H1 (cell line): ENCODE results near the gene EPHA4. TPM values are rescaled to one million over a fixed set of nuclear protein-coding genes. Genes with fewer than 3 reads are reported as not detected.

Experiments
- CTCF ChIA-PET: fragments of 300-600 bp; sonication (Branson Sonifier 250); formaldehyde crosslinking; loops from one replicate; lab custom pipeline; 2021; ENCODE audit not compliant: partially characterized antibody; lab: Charles Lee
- POLR2A ChIA-PET: fragments of 300-600 bp; sonication (Branson Sonifier 250); formaldehyde crosslinking; loops from one replicate; lab custom pipeline; 2021; ENCODE audit warnings: inconsistent platforms; ENCODE audit not compliant: partially characterized antibody; lab: Charles Lee
- DNase-seq, 2 experiments: peaks; one replicate each; pipeline versions ENCODE4 v3.0.0 to v3.0.0-alpha.2; 2010 to 2022; ENCODE audit warnings: low spot score in 2 of 2, low read depth in 1 of 2, mixed read lengths in 1 of 2
- FAIRE-seq: peaks from 2 replicates; lab custom pipeline; 2011; peaks lifted over from hg19 to GRCh38; lab: Jason Lieb, UNC
- H2AFZ ChIP-seq: 2 replicates; pipeline ENCODE4 v1.8.1; 2012; ENCODE audit warnings: low read length, inconsistent platforms
- H2AK5ac ChIP-seq: 2 replicates; pipeline ENCODE4 v1.6.1; 2013; ENCODE audit warnings: low read depth, low read length
- H2BK120ac ChIP-seq: replicated peaks from 2 replicates; pipeline ENCODE3; 2013; ENCODE audit warnings: low read depth, low read length, inconsistent platforms
- H2BK12ac ChIP-seq: 2 replicates; pipeline ENCODE4 v1.6.1; 2013; ENCODE audit warnings: low read depth, low read length
- H2BK15ac ChIP-seq: 2 replicates; pipeline ENCODE4 v1.6.1; 2013; ENCODE audit warnings: low read length
- H2BK20ac ChIP-seq: 2 replicates; pipeline ENCODE4 v1.6.1; 2013; ENCODE audit warnings: low read length
- H2BK5ac ChIP-seq: 2 replicates; pipeline ENCODE4 v1.6.1; 2013; ENCODE audit warnings: low read depth, low read length
- H3K14ac ChIP-seq: 2 replicates; pipeline ENCODE4 v1.6.1; 2013; ENCODE audit warnings: inconsistent platforms; ENCODE audit not compliant: insufficient read length
- H3K18ac ChIP-seq: 2 replicates; pipeline ENCODE4 v1.6.1; 2013; ENCODE audit warnings: low read length; ENCODE audit errors: extremely low read depth
- H3K23ac ChIP-seq: 2 replicates; pipeline ENCODE4 v1.6.1; 2013; ENCODE audit warnings: inconsistent platforms; ENCODE audit not compliant: insufficient read length
- H3K23me2 ChIP-seq: 2 replicates; pipeline ENCODE4 v1.6.1; 2013; ENCODE audit warnings: low read depth, low read length
- H3K27ac ChIP-seq: 2 replicates; pipeline ENCODE4 v1.6.1; 2011; ENCODE audit warnings: low read depth, low read length, inconsistent platforms
- H3K27me3 ChIP-seq, 4 experiments: replicated peaks in 1 of 4; 1 replicate in 1 of 4; 2 replicates in 3 of 4; pipeline versions ENCODE4 v1.6.1 to v1.8.1; 2011 to 2013; ENCODE audit warnings: low read length in 3 of 4, mild to moderate bottlenecking in 3 of 4, inconsistent platforms in 2 of 4, mixed read lengths in 2 of 4, moderate library complexity in 1 of 4; ENCODE audit not compliant: control insufficient read depth in 3 of 4, insufficient read depth in 3 of 4; ENCODE audit errors: extremely low read depth in 1 of 4
- H3K36me3 ChIP-seq, 4 experiments: 2 replicates each; pipeline versions ENCODE4 v1.6.1 to v1.8.1; 2011 to 2013; ENCODE audit warnings: mild to moderate bottlenecking in 4 of 4, low read length in 3 of 4, moderate library complexity in 2 of 4, control low read depth in 1 of 4, inconsistent platforms in 1 of 4; ENCODE audit not compliant: insufficient read depth in 4 of 4, control insufficient read depth in 2 of 4
- H3K4ac ChIP-seq: replicated peaks from 2 replicates; pipeline ENCODE3; 2013; ENCODE audit warnings: low read length, low read depth, mixed read lengths, inconsistent platforms; ENCODE audit not compliant: insufficient read length
- H3K4me1 ChIP-seq, 4 experiments: replicated peaks in 1 of 4; 1 replicate in 1 of 4; 2 replicates in 3 of 4; pipeline versions ENCODE4 v1.6.1 to v1.8.1; 2011 to 2013; ENCODE audit warnings: low read length in 3 of 4, inconsistent platforms in 2 of 4, mixed read lengths in 1 of 4; ENCODE audit not compliant: insufficient read depth in 4 of 4, control insufficient read depth in 3 of 4
- H3K4me2 ChIP-seq, 2 experiments: 2 replicates each; pipeline versions ENCODE4 v1.6.1 to v1.8.1; 2011 to 2013; ENCODE audit warnings: low read depth in 2 of 2, low read length in 2 of 2, control low read depth in 1 of 2, inconsistent platforms in 1 of 2, mild to moderate bottlenecking in 1 of 2; ENCODE audit not compliant: insufficient read depth in 1 of 2
- H3K4me3 ChIP-seq, 4 experiments: fragments of 200-600, 300-600 bp in 1 of 4; sonication (generic), shearing (Covaris generic), sonication (Bioruptor Twin) in 1 of 4; 2 replicates each; pipeline versions ENCODE4 v1.5.1 to v1.8.1; 2011 to 2016; ENCODE audit warnings: low read length in 4 of 4, low read depth in 3 of 4, control low read depth in 2 of 4, inconsistent platforms in 2 of 4, mild to moderate bottlenecking in 2 of 4, mixed read lengths in 1 of 4, moderate library complexity in 1 of 4; ENCODE audit not compliant: insufficient read depth in 2 of 4; ENCODE audit errors: extremely low read depth in 1 of 4
- H3K56ac ChIP-seq: replicated peaks from 2 replicates; pipeline ENCODE3; 2013; ENCODE audit warnings: low read depth, mild to moderate bottlenecking, mixed read lengths, low read length, inconsistent platforms; ENCODE audit not compliant: insufficient read length
- H3K79me1 ChIP-seq: 2 replicates; pipeline ENCODE4 v1.6.1; 2013; ENCODE audit warnings: low read depth, low read length, control low read depth
- H3K79me2 ChIP-seq, 2 experiments: 2 replicates each; pipeline versions ENCODE4 v1.6.1 to v1.8.1; 2012 to 2013; ENCODE audit warnings: low read length in 2 of 2, mild to moderate bottlenecking in 2 of 2, inconsistent platforms in 1 of 2; ENCODE audit not compliant: insufficient read depth in 2 of 2, control insufficient read depth in 1 of 2
- H3K9ac ChIP-seq, 4 experiments: replicated peaks in 1 of 4; 1 replicate in 1 of 4; 2 replicates in 3 of 4; pipeline versions ENCODE4 v1.6.1 to v1.8.1; 2011 to 2013; ENCODE audit warnings: low read depth in 3 of 4, low read length in 3 of 4, control low read depth in 2 of 4, mild to moderate bottlenecking in 2 of 4, moderate library complexity in 2 of 4, inconsistent platforms in 1 of 4; ENCODE audit errors: extremely low read depth in 1 of 4
- H3K9me3 ChIP-seq, 2 experiments: 2 replicates each; pipeline versions ENCODE4 v1.6.1 to v1.8.1; 2012 to 2013; ENCODE audit warnings: mild to moderate bottlenecking in 2 of 2, moderate library complexity in 2 of 2, control low read depth in 1 of 2, inconsistent platforms in 1 of 2, low read depth in 1 of 2, low read length in 1 of 2, mixed read lengths in 1 of 2; ENCODE audit not compliant: insufficient read depth in 2 of 2
- H4K20me1 ChIP-seq, 2 experiments: replicated peaks in 1 of 2; 2 replicates each; pipeline versions ENCODE3 to v1.8.1; 2011 to 2013; ENCODE audit warnings: inconsistent platforms in 2 of 2, low read length in 2 of 2, mild to moderate bottlenecking in 1 of 2; ENCODE audit not compliant: insufficient read depth in 2 of 2, control insufficient read depth in 1 of 2
- H4K5ac ChIP-seq: 2 replicates; pipeline ENCODE4 v1.6.1; 2013; ENCODE audit warnings: low read length, low read depth, mixed read lengths, inconsistent platforms; ENCODE audit not compliant: insufficient read length
- H4K8ac ChIP-seq: 2 replicates; pipeline ENCODE4 v1.8.0; 2013; ENCODE audit warnings: mild to moderate bottlenecking, moderate library complexity, low read length, inconsistent platforms; ENCODE audit not compliant: insufficient read depth; ENCODE audit errors: extremely low read depth
- H4K91ac ChIP-seq: replicated peaks from 2 replicates; pipeline ENCODE3; 2013; ENCODE audit warnings: low read length, mixed read lengths, inconsistent platforms; ENCODE audit not compliant: insufficient read length
- SP2 ChIP-seq: IDR thresholded peaks from 2 replicates; pipeline ENCODE4 v1.6.1; 2012; ENCODE audit warnings: mild to moderate bottlenecking, low read length, inconsistent platforms
- WGBS, 2 experiments: shearing (Covaris generic) in 1 of 2; methylation state at CpG; one replicate each; pipeline versions ENCODE4 v1.1.6 to v1.1.7; 2013 to 2015; ENCODE audit warnings: low lambda C conversion rate in 2 of 2, mixed read lengths in 2 of 2, inconsistent platforms in 1 of 2, low coverage in 1 of 2, missing lambda C conversion rate in 1 of 2; ENCODE audit not compliant: insufficient replicate concordance in 2 of 2, insufficient coverage in 1 of 2, insufficient read length in 1 of 2; ENCODE audit errors: extremely low coverage in 1 of 2, missing lambda C conversion rate in 1 of 2; 5-methylcytosine and 5-hydroxymethylcytosine counted together
- polyA plus RNA-seq, 7 experiments: library from polyadenylated mRNA; depleted of rRNA in 3 of 7; stranded (reverse) in 5 of 7; unstranded in 2 of 7; fragments of >200 nt in 5 of 7; fragments of 200-250 nt in 2 of 7; gene quantifications; 1 replicate in 5 of 7; 2 replicates in 1 of 7; 4 replicates in 1 of 7; pipeline versions ENCODE4 v1.2.1 to v1.2.3, GENCODE V29; 2011 to 2013; ENCODE audit warnings: missing spikeins in 2 of 7, mixed read lengths in 2 of 7
- total RNA-seq: library from RNA; stranded (reverse); fragmentation: NEBNext Ultra II Directional; extraction: Animal tissue kit (Norgen Biotek cat#: 25700); gene quantifications from 2 replicates; pipeline ENCODE4 v1.2.1, GENCODE V29; 2021

The EPHA4 gene
- total and polyA plus RNA-seq, 2 of the 8 experiments (the other 6 are each of a cell fraction or from before 2014, with no cell fraction given), result 4.3 to 5.7 TPM

DNA sequence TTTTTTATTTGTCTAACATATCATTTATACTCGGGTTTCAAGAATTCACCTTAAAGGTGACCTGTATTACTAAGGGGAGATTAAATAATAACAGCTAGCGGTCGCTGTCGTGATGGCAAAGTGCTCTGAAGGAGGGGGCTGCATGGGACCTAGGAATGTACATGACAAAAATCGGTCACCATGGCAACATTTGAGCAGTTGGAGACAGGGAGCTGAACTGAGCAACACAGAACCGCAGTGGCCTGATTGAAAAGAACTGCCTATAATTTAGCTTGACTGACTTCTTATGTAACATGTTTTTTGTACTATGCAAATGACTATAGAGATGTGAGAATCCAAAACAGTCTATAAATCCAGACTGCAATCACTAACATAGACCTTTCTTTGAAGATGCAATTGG is 34.3 kb upstream of the EPHA4 start:
- ChIA-PET CTCF (interaction anchor here (1.3 to 1.7 kb wide), 2 partner anchors 12 to 33 kb away, joined by 3 to 5 read pairs; no protein-coding TSS in a partner anchor), POLR2A (interaction anchor here (0.5 kb wide), 1 partner anchor 18 kb away, joined by 3 read pairs; no protein-coding TSS in a partner anchor)
- WGBS, 2 experiments, result 66% methylated on average over 6 of the region's 6 CpGs; no CpG with 5 or more reads in 1 of the 2 experiments

More for the DNA sequence above, 34.3 kb upstream of the EPHA4 start:
- no peaks in the 10 kb centered on the region for H3K79me1 ChIP-seq
- peaks cover 0 to 5% (median 3%) of the 10 kb centered on the region in 4 experiments; a peak in 4 of 7 replicates for H3K4me1 ChIP-seq
- no peak overlapping the region for H4K5ac ChIP-seq
- no peak overlapping the region for H3K4ac ChIP-seq
- H2BK12ac ChIP-seq, result no peak overlapping the region
- H3K9me3 ChIP-seq, result no peaks in the 10 kb centered on the region
- no peak overlapping the region for H2BK5ac ChIP-seq
- H3K23me2 ChIP-seq, result no peaks in the 10 kb centered on the region
- H3K27ac ChIP-seq, result no peak overlapping the region
- FAIRE-seq (no peak), DNase-seq (no peak)
- H2AK5ac ChIP-seq, result no peak overlapping the region
- H4K8ac ChIP-seq, result no peak overlapping the region
- no peak overlapping the region for H2BK20ac ChIP-seq
- no peak overlapping the region for H2BK15ac ChIP-seq
- no peaks in the 10 kb centered on the region for H3K27me3 ChIP-seq
- H2AFZ ChIP-seq, result no peak overlapping the region
- H3K4me3 ChIP-seq, result no peak overlapping the region
- no peak overlapping the region for H3K18ac ChIP-seq
- no peak overlapping the region for H3K4me2 ChIP-seq
- no peak overlapping the region for H2BK120ac ChIP-seq
- H3K9ac ChIP-seq, result no peak overlapping the region
- no peaks in the 10 kb centered on the region for H3K36me3 ChIP-seq
- H3K79me2 ChIP-seq, result no peaks in the 10 kb centered on the region
- TF ChIP-seq SP2, result no peak
- H3K23ac ChIP-seq, result no peak overlapping the region
- no peak overlapping the region for H3K14ac ChIP-seq
- H4K20me1 ChIP-seq, result no peaks in the 10 kb centered on the region
- H4K91ac ChIP-seq, result no peak overlapping the region
- H3K56ac ChIP-seq, result no peak overlapping the region
